ENCODE results near the gene CRLF2. TPM values are rescaled to one million over a fixed set of nuclear protein-coding genes. Genes with fewer than 3 reads are reported as not detected.

Gene CRLF2
- total RNA-seq, 4 donors from 2014 or later, result 1.1 TPM; not detected in 3

DNA sequence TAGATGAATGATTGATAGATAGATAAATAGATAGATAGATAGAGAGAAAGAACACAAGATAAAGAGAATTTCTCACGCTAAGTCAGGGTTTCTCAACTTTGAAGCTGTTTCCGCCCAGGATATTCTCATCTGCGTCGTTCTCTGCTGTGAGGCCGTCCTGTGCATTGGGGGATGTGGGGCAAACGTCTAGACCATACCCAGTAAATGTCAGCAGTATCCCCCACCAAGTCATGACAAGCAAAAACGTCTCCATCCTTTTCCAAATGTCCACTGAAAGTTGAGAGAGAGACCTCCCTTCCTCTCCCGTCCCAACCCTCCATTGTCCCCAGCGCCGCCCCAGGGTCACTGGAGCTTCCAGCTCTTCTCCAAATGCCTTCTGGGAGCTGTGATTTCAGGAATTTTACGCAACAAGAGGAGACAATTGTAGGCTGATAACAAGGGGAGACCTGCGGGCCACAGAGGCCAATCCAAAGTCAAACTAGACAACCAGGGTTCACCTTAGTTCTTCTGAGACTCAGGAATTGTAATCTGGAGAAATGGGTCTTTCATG is 8.9 kb upstream of the CRLF2 start:
- 78 to 81% methylated on average over 12 of the region's 12 CpGs for WGBS, 2 donors
- no peak overlapping the region for H3K4me3 ChIP-seq (ENCODE audit: low read depth, poor library complexity, severe bottlenecking)
- DNase-seq (ENCODE audit: low spot score in 2 of 2), result peak in 1 of 2 donors; percentile 40
- TF ChIP-seq POLR2A (IDR thresholded peaks at IDR 0.05), result no peak
- TF ChIP-seq, protein P1, sequence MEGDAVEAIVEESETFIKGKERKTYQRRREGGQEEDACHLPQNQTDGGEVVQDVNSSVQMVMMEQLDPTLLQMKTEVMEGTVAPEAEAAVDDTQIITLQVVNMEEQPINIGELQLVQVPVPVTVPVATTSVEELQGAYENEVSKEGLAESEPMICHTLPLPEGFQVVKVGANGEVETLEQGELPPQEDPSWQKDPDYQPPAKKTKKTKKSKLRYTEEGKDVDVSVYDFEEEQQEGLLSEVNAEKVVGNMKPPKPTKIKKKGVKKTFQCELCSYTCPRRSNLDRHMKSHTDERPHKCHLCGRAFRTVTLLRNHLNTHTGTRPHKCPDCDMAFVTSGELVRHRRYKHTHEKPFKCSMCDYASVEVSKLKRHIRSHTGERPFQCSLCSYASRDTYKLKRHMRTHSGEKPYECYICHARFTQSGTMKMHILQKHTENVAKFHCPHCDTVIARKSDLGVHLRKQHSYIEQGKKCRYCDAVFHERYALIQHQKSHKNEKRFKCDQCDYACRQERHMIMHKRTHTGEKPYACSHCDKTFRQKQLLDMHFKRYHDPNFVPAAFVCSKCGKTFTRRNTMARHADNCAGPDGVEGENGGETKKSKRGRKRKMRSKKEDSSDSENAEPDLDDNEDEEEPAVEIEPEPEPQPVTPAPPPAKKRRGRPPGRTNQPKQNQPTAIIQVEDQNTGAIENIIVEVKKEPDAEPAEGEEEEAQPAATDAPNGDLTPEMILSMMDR (IDR thresholded peaks at IDR 0.05), result no peak
- intact Hi-C loops (cut with DNase I; ENCODE audit: low total_unique reads), result no loop called here

DNA sequence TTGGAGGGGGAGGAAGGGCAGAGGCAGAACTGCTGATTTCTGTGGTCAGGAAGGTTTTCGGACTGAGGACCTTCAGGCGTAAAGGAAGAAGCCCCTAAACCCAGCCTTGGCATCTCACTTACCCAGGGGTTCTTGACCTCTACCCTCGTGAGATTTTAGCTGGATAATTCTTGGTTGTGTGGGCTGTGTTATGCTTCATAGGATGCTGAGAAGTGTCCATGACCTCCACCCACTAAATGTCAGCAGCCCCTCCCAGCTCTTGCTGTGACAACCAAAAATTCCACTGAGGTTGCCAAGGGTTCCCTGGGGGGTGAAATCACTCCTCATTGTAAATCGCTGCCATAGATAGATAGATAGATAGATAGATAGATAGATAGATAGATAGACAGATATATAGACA is 5.8 kb upstream of the CRLF2 start:
- 74 to 86% methylated on average over 4 of the region's 4 CpGs for WGBS, 2 donors
- TF ChIP-seq, protein P1 (IDR thresholded peaks at IDR 0.05), result no peak
- no peak for TF ChIP-seq POLR2A (IDR thresholded peaks at IDR 0.05)
- no peak overlapping the region for H3K4me3 ChIP-seq (ENCODE audit: low read depth, poor library complexity, severe bottlenecking)
- intact Hi-C loops (cut with DNase I; ENCODE audit: low total_unique reads), result no loop called here
- peak in 1 of 2 donors; percentile 5 for DNase-seq (ENCODE audit: low spot score in 2 of 2)

DNA sequence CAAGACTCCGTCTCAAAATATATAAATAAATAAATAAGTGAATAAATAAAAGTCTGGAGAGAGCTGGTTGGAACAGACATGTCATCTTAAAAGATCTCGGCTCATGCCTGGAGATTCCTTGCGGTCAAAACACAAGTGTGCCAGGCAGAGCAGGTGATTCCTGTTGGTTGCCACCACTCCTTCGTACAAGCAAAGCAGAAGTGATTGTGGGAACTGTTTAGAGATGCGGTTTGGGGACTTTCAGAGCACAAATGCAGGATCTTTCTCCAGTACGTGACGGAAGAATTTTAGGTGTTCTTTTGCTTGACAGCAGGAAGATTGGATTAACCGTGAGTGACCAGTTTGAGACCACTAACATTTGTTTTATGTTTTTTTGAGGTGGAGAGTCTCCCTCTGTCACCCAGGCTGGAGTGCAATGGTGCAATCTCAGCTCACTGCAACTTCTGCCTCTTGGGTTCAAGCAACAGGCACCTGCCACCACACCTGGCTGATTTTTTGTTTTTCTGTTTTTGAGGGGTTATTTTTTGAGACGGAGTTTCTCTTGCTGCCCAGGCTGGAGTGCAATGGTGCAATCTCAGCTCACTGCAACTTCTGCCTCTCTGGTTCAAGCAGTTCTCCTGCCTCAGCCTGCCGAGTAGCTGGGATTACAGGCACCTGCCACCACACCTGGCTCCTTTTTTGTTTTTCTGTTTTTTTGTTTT is 2.8 kb upstream of the CRLF2 start:
- H3K4me3 ChIP-seq (ENCODE audit: low read depth, poor library complexity, severe bottlenecking), result no peak overlapping the region
- no peak for DNase-seq (ENCODE audit: low spot score in 2 of 2)
- no peak for TF ChIP-seq POLR2A (IDR thresholded peaks at IDR 0.05)
- TF ChIP-seq, protein P1 (IDR thresholded peaks at IDR 0.05), result no peak
- intact Hi-C loops (cut with DNase I; ENCODE audit: low total_unique reads), result no loop called here
- 55 to 68% methylated on average over 10 of the region's 10 CpGs for WGBS, 2 donors

DNA sequence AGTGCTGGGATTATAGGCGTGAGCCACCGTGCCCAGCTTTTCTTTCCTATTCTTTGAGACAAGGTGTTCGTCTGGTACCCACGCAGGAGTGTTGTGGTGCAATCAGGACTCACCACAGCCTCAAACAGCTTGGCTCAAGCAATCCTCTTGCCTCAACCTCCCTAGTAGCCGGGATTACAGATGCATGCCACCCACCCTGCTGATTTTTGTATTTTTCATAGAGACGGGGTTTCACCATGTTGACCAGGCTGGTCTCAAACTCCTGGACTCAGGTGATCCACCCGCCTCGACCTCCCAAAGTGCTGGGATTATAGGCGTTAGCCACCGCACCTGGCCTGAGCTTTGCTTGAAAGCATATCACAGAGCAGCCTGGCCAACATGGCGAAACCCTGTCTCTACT is 1.5 kb upstream of the CRLF2 start:
- intact Hi-C loops (cut with DNase I; ENCODE audit: low total_unique reads), result no loop called here
- H3K4me3 ChIP-seq (ENCODE audit: low read depth, poor library complexity, severe bottlenecking), result no peak overlapping the region
- TF ChIP-seq POLR2A (IDR thresholded peaks at IDR 0.05), result no peak
- TF ChIP-seq, protein P1 (IDR thresholded peaks at IDR 0.05), result no peak
- 86 to 90% methylated on average over 11 of the region's 11 CpGs for WGBS, 2 donors
- peak in 1 of 2 donors; percentile 48 for DNase-seq (ENCODE audit: low spot score in 2 of 2)

DNA sequence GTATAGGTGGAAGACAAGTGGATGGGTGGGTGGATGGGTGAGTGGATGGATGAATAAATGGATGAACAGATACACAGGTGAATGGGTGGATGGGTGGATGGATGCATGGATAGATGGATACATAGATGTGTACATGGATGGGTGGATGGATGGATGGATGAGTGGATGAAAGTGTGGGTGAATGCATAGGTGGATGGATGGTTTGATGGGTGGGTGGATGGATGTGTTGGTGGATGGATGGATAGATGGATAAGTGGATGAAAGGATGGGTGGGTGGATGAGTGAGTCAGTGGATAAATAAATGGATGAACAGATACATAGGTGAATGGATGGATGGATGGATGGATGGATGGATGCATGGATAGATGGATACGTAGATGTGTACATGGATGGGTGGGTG is 1.6 kb downstream of the CRLF2 start:
- WGBS, 2 donors, result 88% methylated on average over 1 of the region's 1 CpG
- intact Hi-C loops (cut with DNase I; ENCODE audit: low total_unique reads), result no loop called here
- H3K4me3 ChIP-seq (ENCODE audit: low read depth, poor library complexity, severe bottlenecking), result no peak overlapping the region
- TF ChIP-seq, protein P1 (IDR thresholded peaks at IDR 0.05), result no peak
- TF ChIP-seq POLR2A (IDR thresholded peaks at IDR 0.05), result no peak
- peak in 1 of 2 donors; percentile 2 for DNase-seq (ENCODE audit: low spot score in 2 of 2)

Data from lower leg skin (tissue), 4 donors.